OCI-LY1 (cell line): Measurements from ENCODE around the gene NBL1.

Experiments
- EZH2 ChIP-seq: fragments of 200-600 bp; sonication (generic), shearing (Covaris generic); IDR thresholded peaks from 2 replicates; pipeline ENCODE4 v1.8.0; 2017; ENCODE audit warnings: borderline replicate concordance, mixed run types, mild to moderate bottlenecking, antibody characterized with exemption, low read length, moderate library complexity, mixed read lengths
- TF ChIP-seq, protein P1 (sequence below): fragments of 200-600 bp; sonication (generic), shearing (Covaris generic); IDR thresholded peaks from 2 replicates; pipeline ENCODE4 v1.5.1; 2017; ENCODE audit warnings: mild to moderate bottlenecking, antibody characterized with exemption, low read length, moderate library complexity, mixed read lengths

DNA sequence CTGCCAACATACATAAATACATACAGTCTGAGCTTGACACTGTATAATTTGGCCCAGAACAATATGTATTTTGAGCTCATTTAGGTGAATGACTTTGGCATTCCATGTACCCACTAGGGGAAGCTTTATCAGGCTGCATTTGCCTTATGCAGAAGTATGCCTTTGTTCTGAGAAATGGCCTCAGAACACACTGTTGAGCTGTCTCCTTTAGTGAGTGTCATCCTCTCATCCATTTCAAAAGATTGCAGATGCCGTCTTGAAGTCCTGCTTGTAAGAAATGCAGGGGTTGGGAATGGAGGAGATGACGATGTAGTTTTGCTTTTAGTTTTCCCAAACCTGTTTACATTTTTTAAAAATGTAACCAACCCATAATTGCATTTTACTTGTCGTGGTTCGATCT, 14.8 kb upstream of the NBL1 start:
- TF ChIP-seq, protein P1, sequence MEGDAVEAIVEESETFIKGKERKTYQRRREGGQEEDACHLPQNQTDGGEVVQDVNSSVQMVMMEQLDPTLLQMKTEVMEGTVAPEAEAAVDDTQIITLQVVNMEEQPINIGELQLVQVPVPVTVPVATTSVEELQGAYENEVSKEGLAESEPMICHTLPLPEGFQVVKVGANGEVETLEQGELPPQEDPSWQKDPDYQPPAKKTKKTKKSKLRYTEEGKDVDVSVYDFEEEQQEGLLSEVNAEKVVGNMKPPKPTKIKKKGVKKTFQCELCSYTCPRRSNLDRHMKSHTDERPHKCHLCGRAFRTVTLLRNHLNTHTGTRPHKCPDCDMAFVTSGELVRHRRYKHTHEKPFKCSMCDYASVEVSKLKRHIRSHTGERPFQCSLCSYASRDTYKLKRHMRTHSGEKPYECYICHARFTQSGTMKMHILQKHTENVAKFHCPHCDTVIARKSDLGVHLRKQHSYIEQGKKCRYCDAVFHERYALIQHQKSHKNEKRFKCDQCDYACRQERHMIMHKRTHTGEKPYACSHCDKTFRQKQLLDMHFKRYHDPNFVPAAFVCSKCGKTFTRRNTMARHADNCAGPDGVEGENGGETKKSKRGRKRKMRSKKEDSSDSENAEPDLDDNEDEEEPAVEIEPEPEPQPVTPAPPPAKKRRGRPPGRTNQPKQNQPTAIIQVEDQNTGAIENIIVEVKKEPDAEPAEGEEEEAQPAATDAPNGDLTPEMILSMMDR: no peak
- TF ChIP-seq EZH2: no peak
